ENCODE measurements around the gene MKRN2.

Gene MKRN2

GRCh38 chr3:12574661-12575060, 17.8 kb downstream of the MKRN2 start:
- H3K36me3 ChIP-seq (ENCODE audit: control insufficient read depth, insufficient read depth, low read length): no peaks in the 10 kb centered on the region
- H3K4me2 ChIP-seq (ENCODE audit: low read length): no peak overlapping the region
- H3K9ac ChIP-seq: no peak overlapping the region
- no peaks in the 10 kb centered on the region for H3K4me1 ChIP-seq
- no peak overlapping the region for H2AFZ ChIP-seq
- H3K27me3 ChIP-seq (ENCODE audit: control insufficient read depth, insufficient read depth, low read length): no peaks in the 10 kb centered on the region
- H3K79me2 ChIP-seq: peaks cover 3% of the 10 kb centered on the region
- no peak overlapping the region for H3K27ac ChIP-seq
- H3K4me3 ChIP-seq (ENCODE audit: low read depth, low read length): no peak overlapping the region
- TF ChIP-seq CTCF (IDR thresholded peaks at IDR 0.05): no peak
- H3K9me3 ChIP-seq (ENCODE audit: control insufficient read depth, low read length): no peaks in the 10 kb centered on the region

GRCh38 chr3:12577379-12577778, 20.5 kb downstream of the MKRN2 start:
- TF ChIP-seq CTCF (IDR thresholded peaks at IDR 0.05): no peak
- Histone ChIP-seq H3K79me2 (no peaks in the 10 kb centered on the region), H3K4me2 (ENCODE audit: low read length) (no peak overlapping the region), H3K9me3 (ENCODE audit: control insufficient read depth, low read length) (no peaks in the 10 kb centered on the region), H2AFZ (no peak overlapping the region), H3K27me3 (ENCODE audit: control insufficient read depth, insufficient read depth, low read length) (no peaks in the 10 kb centered on the region), H3K4me1 (no peaks in the 10 kb centered on the region), H3K27ac (no peak overlapping the region), H3K36me3 (ENCODE audit: control insufficient read depth, insufficient read depth, low read length) (no peaks in the 10 kb centered on the region), H3K4me3 (ENCODE audit: low read depth, low read length) (no peak overlapping the region), H3K9ac (no peak overlapping the region)

- H3K27me3 ChIP-seq (ENCODE audit: control insufficient read depth, insufficient read depth, low read length): no peaks in the 10 kb centered on the region
- no peak for TF ChIP-seq CTCF (IDR thresholded peaks at IDR 0.05)
- H3K27ac ChIP-seq: no peak overlapping the region
- no peak overlapping the region for H3K4me3 ChIP-seq (ENCODE audit: low read depth, low read length)
- no peak overlapping the region for H2AFZ ChIP-seq
- no peak overlapping the region for H3K9ac ChIP-seq
- H3K9me3 ChIP-seq (ENCODE audit: control insufficient read depth, low read length): no peaks in the 10 kb centered on the region
- no peaks in the 10 kb centered on the region for H3K4me1 ChIP-seq
- no peak overlapping the region for H3K4me2 ChIP-seq (ENCODE audit: low read length)
- no peaks in the 10 kb centered on the region for H3K79me2 ChIP-seq
- no peaks in the 10 kb centered on the region for H3K36me3 ChIP-seq (ENCODE audit: control insufficient read depth, insufficient read depth, low read length)
These were observed 21.9 kb downstream of the MKRN2 start for GRCh38 chr3:12578742-12579141.

GRCh38 chr3:12579456-12579855, 22.6 kb downstream of the MKRN2 start:
- no peak overlapping the region for H2AFZ ChIP-seq
- H3K4me2 ChIP-seq (ENCODE audit: low read length): no peak overlapping the region
- no peak overlapping the region for H3K4me3 ChIP-seq (ENCODE audit: low read depth, low read length)
- H3K27ac ChIP-seq: no peak overlapping the region
- H3K9ac ChIP-seq: no peak overlapping the region
- H3K27me3 ChIP-seq (ENCODE audit: control insufficient read depth, insufficient read depth, low read length): no peaks in the 10 kb centered on the region
- H3K4me1 ChIP-seq: no peaks in the 10 kb centered on the region
- no peaks in the 10 kb centered on the region for H3K79me2 ChIP-seq
- H3K9me3 ChIP-seq (ENCODE audit: control insufficient read depth, low read length): no peaks in the 10 kb centered on the region
- H3K36me3 ChIP-seq (ENCODE audit: control insufficient read depth, insufficient read depth, low read length): no peaks in the 10 kb centered on the region
- no peak for TF ChIP-seq CTCF (IDR thresholded peaks at IDR 0.05)

GRCh38 chr3:12579905-12580304, 23.0 kb downstream of the MKRN2 start:
- Histone ChIP-seq H3K9ac (no peak overlapping the region), H3K27ac (no peak overlapping the region), H3K36me3 (ENCODE audit: control insufficient read depth, insufficient read depth, low read length) (no peaks in the 10 kb centered on the region), H2AFZ (no peak overlapping the region), H3K4me1 (no peaks in the 10 kb centered on the region), H3K9me3 (ENCODE audit: control insufficient read depth, low read length) (no peaks in the 10 kb centered on the region), H3K4me2 (ENCODE audit: low read length) (no peak overlapping the region), H3K4me3 (ENCODE audit: low read depth, low read length) (no peak overlapping the region), H3K79me2 (no peaks in the 10 kb centered on the region), H3K27me3 (ENCODE audit: control insufficient read depth, insufficient read depth, low read length) (no peaks in the 10 kb centered on the region)
- TF ChIP-seq CTCF (IDR thresholded peaks at IDR 0.05): no peak
